K562 (cell line): ENCODE results near the gene GLTP. TPM values are rescaled to one million over a fixed set of nuclear protein-coding genes. Genes with fewer than 3 reads are reported as not detected.

Source experiments
- ATAC-seq: fragments of 200-7000 bp; cut with Tn5 transposase; 3 replicates; pipeline ENCODE4 v1.9.1; 2020; ENCODE audit warnings: moderate library complexity
- BruUV-seq: library from RNA; stranded (reverse); fragments of 400-500 nt; replicated peaks from 2 replicates; lab custom pipeline; 2021; lab: Mats Ljungman, UMichigan
- CTCF ChIA-PET: fragments of 300-600 bp; formaldehyde crosslinking; extraction: SDS; loops from one replicate; lab custom pipeline; 2021; ENCODE audit warnings: low intra/inter-chr PET ratio; lab: Yijun Ruan, JAX
- POLR2A ChIA-PET: fragments of 300-600, 350-650 bp; sonication (Branson Sonifier 250); formaldehyde crosslinking; extraction: SDS; loops from one replicate; lab custom pipeline; 2021; ENCODE audit warnings: antibody characterized with exemption, inconsistent platforms; lab: Yijun Ruan, JAX
- DNase-seq, 4 experiments: peaks; one replicate each; pipeline versions ENCODE4 v3.0.0 to v3.0.0-alpha.2; 2011 to 2018; ENCODE audit warnings: low spot score in 3 of 4, mixed read lengths in 3 of 4; ENCODE audit errors: extremely low read depth in 1 of 4
- FAIRE-seq: peaks from 2 replicates; lab custom pipeline; 2011; peaks lifted over from hg19 to GRCh38; lab: Jason Lieb, UNC
- H2AFZ ChIP-seq: 2 replicates; pipeline ENCODE4 v1.6.0; 2011; ENCODE audit warnings: low read depth, low read length, control low read depth, inconsistent platforms
- H3K27ac ChIP-seq: fragments of 200-600 bp; 3 replicates; pipeline ENCODE4 v1.8.0; 2011; ENCODE audit warnings: low read depth, mild to moderate bottlenecking, control low read depth, inconsistent platforms, low read length, moderate library complexity, mixed read lengths; ENCODE audit errors: extremely low read depth
- H3K27me3 ChIP-seq, 2 experiments: fragments of 300-600 bp in 1 of 2; 2 replicates in 1 of 2; 3 replicates in 1 of 2; pipeline versions ENCODE4 v1.6.0 to v1.8.0; 2011; ENCODE audit warnings: inconsistent platforms in 2 of 2, low read length in 2 of 2, mild to moderate bottlenecking in 1 of 2, mixed read lengths in 1 of 2, moderate library complexity in 1 of 2; ENCODE audit not compliant: control insufficient read depth in 2 of 2, insufficient read depth in 2 of 2
- H3K36me3 ChIP-seq: fragments of 300-600 bp; 3 replicates; pipeline ENCODE4 v1.8.0; 2011; ENCODE audit warnings: mild to moderate bottlenecking, low read length, inconsistent platforms; ENCODE audit not compliant: control insufficient read depth, insufficient read depth
- H3K4me1 ChIP-seq, 2 experiments: fragments of 200-600 bp in 1 of 2; replicated peaks in 1 of 2; 2 replicates in 1 of 2; 3 replicates in 1 of 2; pipeline versions ENCODE4 v1.5.1 to v1.8.0; 2011; ENCODE audit warnings: inconsistent platforms in 2 of 2, low read length in 2 of 2, mild to moderate bottlenecking in 1 of 2, mixed read lengths in 1 of 2, moderate library complexity in 1 of 2; ENCODE audit not compliant: control insufficient read depth in 2 of 2, insufficient read depth in 2 of 2
- H3K4me2 ChIP-seq: 2 replicates; pipeline ENCODE4 v1.6.1; 2011; ENCODE audit warnings: low read length, control low read depth, inconsistent platforms, mixed read lengths; ENCODE audit not compliant: insufficient read depth
- H3K4me3 ChIP-seq: fragments of 200-600 bp; sonication (generic), shearing (Covaris generic); 2 replicates; pipeline ENCODE4 v1.5.1; 2016; ENCODE audit warnings: control low read depth, inconsistent platforms
- H3K79me2 ChIP-seq: fragments of 200-600 bp; 3 replicates; pipeline ENCODE4 v1.8.0; 2011; ENCODE audit warnings: low read length, inconsistent platforms; ENCODE audit not compliant: control insufficient read depth, insufficient read depth
- H3K9ac ChIP-seq, 2 experiments: 2 replicates each; pipeline versions ENCODE4 v1.6.0 to v1.6.1; 2011; ENCODE audit warnings: low read depth in 2 of 2, low read length in 2 of 2, control low read depth in 1 of 2, inconsistent platforms in 1 of 2, mild to moderate bottlenecking in 1 of 2, mixed read lengths in 1 of 2; ENCODE audit not compliant: insufficient read depth in 1 of 2
- H3K9me1 ChIP-seq: one replicate; pipeline ENCODE4 v1.6.0; 2011; ENCODE audit warnings: inconsistent platforms, mild to moderate bottlenecking, low read length, moderate library complexity; ENCODE audit not compliant: control insufficient read depth, insufficient read depth
- H3K9me3 ChIP-seq: replicated peaks from 2 replicates; pipeline ENCODE4 v1.5.1; 2011; ENCODE audit warnings: low read depth, low read length, inconsistent platforms; ENCODE audit not compliant: control insufficient read depth, insufficient read depth
- H4K20me1 ChIP-seq: replicated peaks from 2 replicates; pipeline ENCODE4 v1.6.1; 2011; ENCODE audit warnings: low read length, inconsistent platforms, mixed read lengths; ENCODE audit not compliant: control insufficient read depth, insufficient read depth
- BCOR ChIP-seq: fragments of 450-650 bp; IDR thresholded peaks from 2 replicates; pipeline ENCODE4 v1.6.1; 2016
- BMI1 ChIP-seq: fragments of 150-350 bp; IDR thresholded peaks from 2 replicates; pipeline ENCODE4 v1.6.1; 2014; ENCODE audit warnings: low read length
- GATA2 ChIP-seq: sonication (generic); formaldehyde crosslinking; IDR thresholded peaks from 2 replicates; pipeline ENCODE4 v1.4.0; 2020; ENCODE audit warnings: mild to moderate bottlenecking, missing genetic modification reagents
- IFI16 ChIP-seq: fragments of 250-450 bp; sonication (Bioruptor Pico); IDR thresholded peaks from 2 replicates; pipeline ENCODE4 v2.1.2; 2022; ENCODE audit warnings: mild to moderate bottlenecking, inconsistent platforms
- JUND ChIP-seq, 2 experiments: IDR thresholded peaks; 2 replicates in 1 of 2; 3 replicates in 1 of 2; pipeline ENCODE4 v1.6.1; 2011; ENCODE audit warnings: borderline replicate concordance in 2 of 2, low read depth in 2 of 2, low read length in 2 of 2, improper control_type of control experiment in 1 of 2, missing biosample characterization in 1 of 2, missing genetic modification characterization in 1 of 2, missing genetic modification reagents in 1 of 2
- KLF16 ChIP-seq: IDR thresholded peaks from 2 replicates; pipeline ENCODE4 v1.6.1; 2016; ENCODE audit warnings: antibody characterized with exemption
- PHTF2 ChIP-seq: fragments of 250-450 bp; sonication (Bioruptor Pico); IDR thresholded peaks from 2 replicates; pipeline ENCODE4 v1.5.0; 2021; ENCODE audit warnings: mild to moderate bottlenecking
- POLR2AphosphoS5 ChIP-seq: IDR thresholded peaks from 2 replicates; pipeline ENCODE4 v1.6.1; 2011; ENCODE audit warnings: mild to moderate bottlenecking, low read depth, low read length, moderate library complexity; ENCODE audit not compliant: control insufficient read depth, insufficient read depth
- RAD21 ChIP-seq, 2 experiments: fragments of 250-450 bp in 1 of 2; fragments of 450-650 bp in 1 of 2; sonication (Bioruptor Pico) in 1 of 2; formaldehyde crosslinking in 1 of 2; IDR thresholded peaks in 1 of 2; conservative IDR thresholded peaks in 1 of 2; 2 replicates each; pipeline versions ENCODE4 v1.4.0 to v1.8.0; 2020 to 2022; ENCODE audit warnings: mild to moderate bottlenecking in 2 of 2, moderate library complexity in 1 of 2
- SMC3 ChIP-seq: conservative IDR thresholded peaks from 2 replicates; pipeline ENCODE4 v1.6.1; 2011; ENCODE audit warnings: low read depth, low read length, improper control_type of control experiment; ENCODE audit not compliant: insufficient read depth
- SOX6 ChIP-seq: fragments of 450-650 bp; IDR thresholded peaks from 2 replicates; pipeline ENCODE4 v1.6.1; 2014; ENCODE audit warnings: mild to moderate bottlenecking
- SP1 ChIP-seq: sonication (generic); formaldehyde crosslinking; IDR thresholded peaks from 2 replicates; pipeline ENCODE4 v1.8.1; 2022; ENCODE audit warnings: mild to moderate bottlenecking, missing genetic modification reagents
- U2AF2 ChIP-seq: fragments of 200-400 bp; formaldehyde crosslinking; optimal IDR thresholded peaks from 2 replicates; pipeline ENCODE3; 2017; ENCODE audit warnings: low read depth, mild to moderate bottlenecking, low read length
- ZBTB17 ChIP-seq: fragments of 450-650 bp; formaldehyde crosslinking; IDR thresholded peaks from 2 replicates; pipeline ENCODE4 v1.4.0; 2020; ENCODE audit warnings: mild to moderate bottlenecking
- ZNF3 ChIP-seq: fragments of 250-450 bp; sonication (Bioruptor Pico); IDR thresholded peaks from 2 replicates; pipeline ENCODE4 v1.5.0; 2021; ENCODE audit warnings: mild to moderate bottlenecking, moderate library complexity
- ZNF696 ChIP-seq: fragments of 250-450 bp; sonication (Bioruptor Pico); conservative IDR thresholded peaks from 2 replicates; pipeline ENCODE4 v1.4.0; 2020; ENCODE audit warnings: mild to moderate bottlenecking, moderate library complexity
- WGBS: fragments of 100-300 bp; shearing (Covaris generic); methylation state at CpG from one replicate; pipeline ENCODE4 v1.1.6; 2016; ENCODE audit warnings: low coverage, mixed read lengths; ENCODE audit not compliant: insufficient coverage; ENCODE audit errors: missing lambda C conversion rate; 5-methylcytosine and 5-hydroxymethylcytosine counted together
- in situ Hi-C: fragments of 300-500 bp; cut with MboI; formaldehyde crosslinking; loops from 4 replicates; pipeline ENCODE4 v1.15.0; 2018; ENCODE audit warnings: inconsistent platforms, mixed read lengths
- intact Hi-C: fragments of 100-400 bp; cut with micrococcal nuclease; formaldehyde crosslinking; loops from 2 replicates; pipeline ENCODE4 v1.14.2; 2022
- polyA plus RNA-seq, 8 experiments: library from polyadenylated mRNA; depleted of rRNA in 4 of 8; stranded (reverse) in 5 of 8; unstranded in 3 of 8; fragments of >200 nt; fragmentation: Nextera tagmentation in 2 of 8; fragmentation: Illumina TruSeq in 1 of 8; extraction: Ambion mirVana in 2 of 8; extraction: Trizol in 1 of 8; gene quantifications; 2 replicates each; pipeline versions ENCODE4 v1.2.1 to v1.2.3, GENCODE V29; 2011 to 2014; ENCODE audit warnings: inconsistent platforms in 1 of 8, missing spikeins in 1 of 8
- total RNA-seq, 7 experiments: library from RNA; depleted of rRNA in 6 of 7; stranded (reverse); fragments of >200 nt in 6 of 7; fragmentation: Illumina TruSeq in 2 of 7; extraction: Trizol in 2 of 7; gene quantifications; 2 replicates each; pipeline versions ENCODE4 v1.2.1 to v1.2.3, GENCODE V29; 2011 to 2021; ENCODE audit warnings: low replicate concordance in 1 of 7
- TF ChIP-seq, protein P1 (sequence below): fragments of 450-650 bp; IDR thresholded peaks from 2 replicates; pipeline ENCODE4 v1.6.1; 2017; ENCODE audit warnings: antibody characterized with exemption
- TF ChIP-seq, protein P2 (sequence below): sonication (generic); formaldehyde crosslinking; IDR thresholded peaks from 2 replicates; pipeline ENCODE4 v1.8.0; 2022; ENCODE audit warnings: missing genetic modification reagents, mild to moderate bottlenecking, borderline replicate concordance

Gene GLTP
- total and polyA plus RNA-seq, 9 of the 15 experiments (the other 6 are each of a cell fraction or from before 2014, with no cell fraction given) = 4.4 to 8.3 (median 6.1) TPM

DNA sequence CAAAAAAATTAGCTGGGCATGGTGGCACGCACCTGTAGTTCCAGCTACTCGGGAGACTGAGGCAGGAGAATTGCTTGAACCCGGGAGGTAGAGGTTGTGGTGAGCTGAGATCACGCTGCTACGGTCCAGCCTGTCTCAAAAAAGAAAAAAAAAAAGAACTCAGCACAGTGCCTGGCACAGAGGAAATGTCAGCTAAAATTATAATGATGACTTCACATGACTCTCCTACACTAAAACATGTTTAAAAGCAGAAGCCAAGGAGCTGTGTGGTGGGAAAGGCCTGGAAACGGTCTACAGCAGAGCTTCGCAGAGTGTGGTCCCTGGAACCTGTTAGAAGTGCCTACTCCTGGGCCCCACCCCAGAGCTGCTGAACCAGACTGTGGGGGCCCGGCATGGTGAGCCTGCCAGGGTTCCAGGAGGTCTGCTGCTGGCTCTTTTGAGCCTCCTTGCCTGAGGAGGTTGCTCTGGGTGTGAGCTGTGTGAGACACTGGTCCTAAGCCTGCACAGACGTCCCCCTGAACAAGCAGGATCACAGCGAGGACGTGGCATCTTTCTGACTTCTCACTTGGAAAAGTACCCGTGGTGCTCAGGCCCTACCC lies 47.8 kb upstream of the GLTP start (continued):
- TF ChIP-seq IFI16 (CRISPR knock-in tag) (no peak), U2AF2 (no peak), ZBTB17 (CRISPR knock-in tag) (no peak), JUND (IDR thresholded peaks at IDR 0.05; ENCODE audit: borderline replicate concordance, low read depth, low read length) (no peak), JUND (tag; IDR thresholded peaks at IDR 0.05; ENCODE audit: borderline replicate concordance, low read depth, low read length) (no peak)
- TF ChIP-seq, protein P1, sequence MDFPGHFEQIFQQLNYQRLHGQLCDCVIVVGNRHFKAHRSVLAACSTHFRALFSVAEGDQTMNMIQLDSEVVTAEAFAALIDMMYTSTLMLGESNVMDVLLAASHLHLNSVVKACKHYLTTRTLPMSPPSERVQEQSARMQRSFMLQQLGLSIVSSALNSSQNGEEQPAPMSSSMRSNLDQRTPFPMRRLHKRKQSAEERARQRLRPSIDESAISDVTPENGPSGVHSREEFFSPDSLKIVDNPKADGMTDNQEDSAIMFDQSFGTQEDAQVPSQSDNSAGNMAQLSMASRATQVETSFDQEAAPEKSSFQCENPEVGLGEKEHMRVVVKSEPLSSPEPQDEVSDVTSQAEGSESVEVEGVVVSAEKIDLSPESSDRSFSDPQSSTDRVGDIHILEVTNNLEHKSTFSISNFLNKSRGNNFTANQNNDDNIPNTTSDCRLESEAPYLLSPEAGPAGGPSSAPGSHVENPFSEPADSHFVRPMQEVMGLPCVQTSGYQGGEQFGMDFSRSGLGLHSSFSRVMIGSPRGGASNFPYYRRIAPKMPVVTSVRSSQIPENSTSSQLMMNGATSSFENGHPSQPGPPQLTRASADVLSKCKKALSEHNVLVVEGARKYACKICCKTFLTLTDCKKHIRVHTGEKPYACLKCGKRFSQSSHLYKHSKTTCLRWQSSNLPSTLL = no peak

DNA sequence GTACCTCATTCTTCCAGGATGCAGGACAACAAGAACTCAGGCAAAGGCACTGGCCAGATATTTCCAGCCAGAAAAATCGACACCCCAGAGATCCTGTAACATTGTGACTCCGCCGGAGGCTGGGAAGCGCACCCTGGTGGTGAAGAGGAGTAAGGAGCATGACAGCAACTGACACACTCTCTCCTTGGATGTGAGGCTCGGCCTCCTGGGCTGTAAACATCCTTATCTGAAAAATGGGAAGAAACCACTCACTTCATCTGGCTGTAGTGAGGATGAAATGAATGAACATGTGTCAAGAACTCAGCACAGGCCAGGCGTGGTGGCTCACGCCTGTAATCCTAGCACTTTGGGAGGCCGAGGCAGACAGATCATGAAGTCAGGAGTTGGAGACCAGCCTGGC lies 47.3 kb upstream of the GLTP start:
- WGBS = 52% methylated on average over 8 of the region's 8 CpGs
- Histone ChIP-seq H3K4me1 (peaks cover 7 to 23% of the 10 kb centered on the region in 2 experiments; a peak in 4 of 5 replicates), H3K27ac (no peak overlapping the region), H3K27me3 (no peaks in the 10 kb centered on the region), H3K9me1 (no peaks in the 10 kb centered on the region), H3K9ac (no peak overlapping the region), H3K4me3 (no peak overlapping the region), H3K36me3 (peaks cover 24% of the 10 kb centered on the region; the same call in 2 of the 3 replicates), H3K9me3 (no peaks in the 10 kb centered on the region), H3K79me2 (no peaks in the 10 kb centered on the region), H3K4me2 (no peak overlapping the region), H2AFZ (no peak overlapping the region), H4K20me1 (no peaks in the 10 kb centered on the region)
- ChIA-PET POLR2A (interaction anchor here (0.9 to 2.6 kb wide), 5 partner anchors 8 to 18 kb away, joined by 3 to 7 read pairs (median 6); no protein-coding TSS in a partner anchor), CTCF (no interaction called here)
- ATAC-seq (peak; percentile 89), DNase-seq (peak; percentile 57 to 71 (median 64)), FAIRE-seq (peak; percentile 91)
- BruUV-seq = no TSS peak
- in situ Hi-C loops (no loop called here), intact Hi-C loops (loop anchor here (2.0 kb wide), 1 partner anchor 75 kb away; no protein-coding TSS in a partner anchor)
- TF ChIP-seq SP1 (CRISPR knock-in tag) (no peak), SOX6 (no peak), BCOR (peak; percentile 26; the same call in 1 of the 2 replicates), PHTF2 (CRISPR knock-in tag) (no peak), SMC3 (peak; percentile 43; the same call in 1 of the 2 replicates), BMI1 (no peak), ZNF3 (CRISPR knock-in tag) (no peak), GATA2 (no peak), RAD21 (CRISPR knock-in tag; conservative IDR thresholded peaks at IDR 0.05 in 1 of 2, IDR thresholded peaks at IDR 0.05 in 1 of 2) (peak in 1 of 2 experiments; percentile 50; a peak in 2 of 4 replicates), ZNF696 (CRISPR knock-in tag) (no peak), KLF16 (0 out of 2 replicates have a peak, but pooled peaks have one; percentile 8), POLR2AphosphoS5 (no peak)
- TF ChIP-seq, protein P2, sequence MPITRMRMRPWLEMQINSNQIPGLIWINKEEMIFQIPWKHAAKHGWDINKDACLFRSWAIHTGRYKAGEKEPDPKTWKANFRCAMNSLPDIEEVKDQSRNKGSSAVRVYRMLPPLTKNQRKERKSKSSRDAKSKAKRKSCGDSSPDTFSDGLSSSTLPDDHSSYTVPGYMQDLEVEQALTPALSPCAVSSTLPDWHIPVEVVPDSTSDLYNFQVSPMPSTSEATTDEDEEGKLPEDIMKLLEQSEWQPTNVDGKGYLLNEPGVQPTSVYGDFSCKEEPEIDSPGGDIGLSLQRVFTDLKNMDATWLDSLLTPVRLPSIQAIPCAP = no peak
